PC-9 (cell line): Measurements from ENCODE around the gene BRD4. TPM values are rescaled to one million over a fixed set of nuclear protein-coding genes. Genes with fewer than 3 reads are reported as not detected.

ENCODE experiments used
- BruUV-seq: library from RNA; stranded (reverse); fragments of 400-500 nt; replicated peaks from 2 replicates; lab custom pipeline; 2021; lab: Mats Ljungman, UMichigan
- CTCF ChIA-PET: fragments of 300-600 bp; sonication (Branson Sonifier 250); formaldehyde crosslinking; loops from one replicate; lab custom pipeline; 2022; ENCODE audit warnings: antibody characterized with exemption; lab: Charles Lee
- POLR2A ChIA-PET: fragments of 300-600 bp; sonication (Branson Sonifier 250); formaldehyde crosslinking; loops from one replicate; lab custom pipeline; 2022; ENCODE audit warnings: antibody characterized with exemption; ENCODE audit not compliant: unreplicated experiment; lab: Charles Lee
- DNase-seq, 2 experiments: peaks; one replicate each; pipeline versions ENCODE4 v3.0.0 to v3.0.0-alpha.2; 2015 to 2022; ENCODE audit warnings: mixed read lengths in 1 of 2
- H2AFZ ChIP-seq: fragments of 200-600 bp; sonication (generic); 2 replicates; pipeline ENCODE4 v1.8.1; 2017; ENCODE audit warnings: antibody characterized with exemption
- H3F3A ChIP-seq: fragments of 200-600 bp; sonication (generic); 2 replicates; pipeline ENCODE4 v1.8.1; 2017; ENCODE audit warnings: antibody characterized with exemption, mild to moderate bottlenecking, low read depth; ENCODE audit not compliant: insufficient read depth
- H3K27ac ChIP-seq: fragments of 200-600 bp; sonication (generic); 2 replicates; pipeline ENCODE4 v1.6.1; 2016; ENCODE audit warnings: mixed run types
- H3K27me3 ChIP-seq: fragments of 200-600 bp; sonication (generic); 2 replicates; pipeline ENCODE4 v1.6.1; 2016; ENCODE audit warnings: low read depth, mixed run types; ENCODE audit not compliant: insufficient read depth
- H3K36me3 ChIP-seq: fragments of 200-600 bp; sonication (generic); 2 replicates; pipeline ENCODE4 v1.6.1; 2016; ENCODE audit warnings: low read depth, mixed run types
- H3K4me1 ChIP-seq: fragments of 200-600 bp; sonication (generic); replicated peaks from 2 replicates; pipeline ENCODE4 v1.6.1; 2016; ENCODE audit warnings: mixed run types; ENCODE audit not compliant: insufficient read depth
- H3K4me2 ChIP-seq: fragments of 200-600 bp; sonication (generic); 2 replicates; pipeline ENCODE4 v1.6.1; 2017; ENCODE audit warnings: mixed run types
- H3K4me3 ChIP-seq: fragments of 200-600 bp; sonication (generic); 2 replicates; pipeline ENCODE4 v1.6.1; 2016; ENCODE audit warnings: mixed run types
- H3K79me2 ChIP-seq: fragments of 200-600 bp; sonication (generic); 2 replicates; pipeline ENCODE4 v1.6.1; 2017; ENCODE audit warnings: low read depth, mixed run types
- H3K9me2 ChIP-seq: fragments of 200-600 bp; sonication (generic); 2 replicates; pipeline ENCODE4 v1.8.1; 2017; ENCODE audit warnings: mild to moderate bottlenecking; ENCODE audit not compliant: insufficient read depth
- H3K9me3 ChIP-seq: fragments of 200-600 bp; sonication (generic); 2 replicates; pipeline ENCODE4 v1.8.1; 2016; ENCODE audit warnings: low read depth; ENCODE audit not compliant: insufficient read depth
- H4K20me1 ChIP-seq: fragments of 200-600 bp; sonication (generic); 2 replicates; pipeline ENCODE4 v1.8.1; 2017; ENCODE audit not compliant: insufficient read depth
- EZH2 ChIP-seq: fragments of 200-600 bp; sonication (generic); IDR thresholded peaks from 2 replicates; pipeline ENCODE4 v1.8.0; 2017; ENCODE audit warnings: antibody characterized with exemption, low read depth
- intact Hi-C: fragments of 100-400 bp; cut with micrococcal nuclease; formaldehyde crosslinking; loops from one replicate; pipeline ENCODE4 v1.10.0; 2022; ENCODE audit not compliant: unreplicated experiment
- total RNA-seq: library from RNA; stranded (reverse); gene quantifications from 2 replicates; pipeline ENCODE4 v1.2.3, GENCODE V29; 2021
- TF ChIP-seq, protein P1 (sequence below): fragments of 200-600 bp; sonication (generic); conservative IDR thresholded peaks from 2 replicates; pipeline ENCODE4 v1.6.1; 2017; ENCODE audit warnings: mixed run types, antibody characterized with exemption, mild to moderate bottlenecking, moderate library complexity

Gene BRD4
- total RNA-seq, 1 experiment from 2014 or later, result 138 TPM

DNA sequence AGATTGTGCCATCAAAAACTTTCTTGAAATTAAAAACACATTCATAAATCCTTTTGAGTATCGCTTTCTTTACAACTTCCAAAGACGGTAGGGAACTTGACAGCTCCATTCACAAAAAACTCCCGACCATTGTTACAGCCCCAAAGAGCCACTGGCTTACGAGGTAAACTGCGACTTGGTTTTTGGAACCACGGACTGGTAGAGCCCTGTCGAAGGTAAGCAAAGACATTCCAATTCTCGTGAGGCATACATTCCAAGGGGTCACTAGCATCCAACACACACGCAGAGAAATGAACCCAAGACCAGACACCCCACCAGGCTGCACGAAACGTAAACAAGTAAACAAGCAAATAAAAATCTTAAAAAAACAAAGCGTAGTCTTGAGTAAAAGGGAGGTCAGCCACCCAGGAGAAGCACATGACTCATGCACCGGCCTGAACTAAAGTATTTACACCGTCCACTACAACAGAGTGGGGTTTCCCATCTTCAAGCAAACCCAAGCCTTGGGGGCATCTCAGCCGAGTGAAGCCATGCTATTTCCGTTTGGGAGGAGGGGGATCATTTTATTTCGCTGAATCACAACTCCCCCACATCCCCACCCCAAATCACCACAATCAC, 1.4 kb downstream of the BRD4 start:
- H3K9me3 ChIP-seq, result no peaks in the 10 kb centered on the region
- peak overlapping the region; percentile 98 for H3K4me2 ChIP-seq
- no peaks in the 10 kb centered on the region for H3K9me2 ChIP-seq
- peak overlapping the region; percentile 91 for H3K4me3 ChIP-seq
- DNase-seq, result peak; percentile 18 to 82
- TF ChIP-seq, protein P1, sequence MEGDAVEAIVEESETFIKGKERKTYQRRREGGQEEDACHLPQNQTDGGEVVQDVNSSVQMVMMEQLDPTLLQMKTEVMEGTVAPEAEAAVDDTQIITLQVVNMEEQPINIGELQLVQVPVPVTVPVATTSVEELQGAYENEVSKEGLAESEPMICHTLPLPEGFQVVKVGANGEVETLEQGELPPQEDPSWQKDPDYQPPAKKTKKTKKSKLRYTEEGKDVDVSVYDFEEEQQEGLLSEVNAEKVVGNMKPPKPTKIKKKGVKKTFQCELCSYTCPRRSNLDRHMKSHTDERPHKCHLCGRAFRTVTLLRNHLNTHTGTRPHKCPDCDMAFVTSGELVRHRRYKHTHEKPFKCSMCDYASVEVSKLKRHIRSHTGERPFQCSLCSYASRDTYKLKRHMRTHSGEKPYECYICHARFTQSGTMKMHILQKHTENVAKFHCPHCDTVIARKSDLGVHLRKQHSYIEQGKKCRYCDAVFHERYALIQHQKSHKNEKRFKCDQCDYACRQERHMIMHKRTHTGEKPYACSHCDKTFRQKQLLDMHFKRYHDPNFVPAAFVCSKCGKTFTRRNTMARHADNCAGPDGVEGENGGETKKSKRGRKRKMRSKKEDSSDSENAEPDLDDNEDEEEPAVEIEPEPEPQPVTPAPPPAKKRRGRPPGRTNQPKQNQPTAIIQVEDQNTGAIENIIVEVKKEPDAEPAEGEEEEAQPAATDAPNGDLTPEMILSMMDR, result no peak
- TF ChIP-seq EZH2, result no peak
- TSS peak; percentile 25 for BruUV-seq
- ChIA-PET CTCF (no interaction called here), POLR2A (no interaction called here)
- peaks cover 4% of the 10 kb centered on the region; the same call in 1 of the 2 replicates for H3K36me3 ChIP-seq
- peaks cover 49% of the 10 kb centered on the region for H3K4me1 ChIP-seq
- peak overlapping the region; percentile 83 for H3K27ac ChIP-seq
- peaks cover 56% of the 10 kb centered on the region for H4K20me1 ChIP-seq
- peaks cover 32% of the 10 kb centered on the region for H3F3A ChIP-seq
- intact Hi-C loops, result no loop called here
- peaks cover 74% of the 10 kb centered on the region for H3K79me2 ChIP-seq
- H2AFZ ChIP-seq, result no peak overlapping the region
- no peaks in the 10 kb centered on the region for H3K27me3 ChIP-seq

GRCh38 chr19:15328312-15328711, 4.0 kb downstream of the BRD4 start:
- Histone ChIP-seq H3K27me3 (no peaks in the 10 kb centered on the region), H2AFZ (no peak overlapping the region), H3K4me3 (no peak overlapping the region), H3F3A (peaks cover 56% of the 10 kb centered on the region), H3K79me2 (peaks cover 92% of the 10 kb centered on the region), H4K20me1 (peaks cover 82% of the 10 kb centered on the region), H3K36me3 (peaks cover 4% of the 10 kb centered on the region; the same call in 1 of the 2 replicates), H3K9me3 (no peaks in the 10 kb centered on the region), H3K4me2 (peak overlapping the region; percentile 98), H3K27ac (no peak overlapping the region), H3K4me1 (peaks cover 71% of the 10 kb centered on the region), H3K9me2 (no peaks in the 10 kb centered on the region)
- ChIA-PET CTCF (interaction anchor here (0.7 kb wide), 1 partner anchor 30 kb away, joined by 4 read pairs; no protein-coding TSS in a partner anchor), POLR2A (no interaction called here)
- DNase-seq, result no peak
- BruUV-seq, result no TSS peak
- intact Hi-C loops, result no loop called here
- TF ChIP-seq, protein P1, result no peak
- TF ChIP-seq EZH2, result no peak

DNA sequence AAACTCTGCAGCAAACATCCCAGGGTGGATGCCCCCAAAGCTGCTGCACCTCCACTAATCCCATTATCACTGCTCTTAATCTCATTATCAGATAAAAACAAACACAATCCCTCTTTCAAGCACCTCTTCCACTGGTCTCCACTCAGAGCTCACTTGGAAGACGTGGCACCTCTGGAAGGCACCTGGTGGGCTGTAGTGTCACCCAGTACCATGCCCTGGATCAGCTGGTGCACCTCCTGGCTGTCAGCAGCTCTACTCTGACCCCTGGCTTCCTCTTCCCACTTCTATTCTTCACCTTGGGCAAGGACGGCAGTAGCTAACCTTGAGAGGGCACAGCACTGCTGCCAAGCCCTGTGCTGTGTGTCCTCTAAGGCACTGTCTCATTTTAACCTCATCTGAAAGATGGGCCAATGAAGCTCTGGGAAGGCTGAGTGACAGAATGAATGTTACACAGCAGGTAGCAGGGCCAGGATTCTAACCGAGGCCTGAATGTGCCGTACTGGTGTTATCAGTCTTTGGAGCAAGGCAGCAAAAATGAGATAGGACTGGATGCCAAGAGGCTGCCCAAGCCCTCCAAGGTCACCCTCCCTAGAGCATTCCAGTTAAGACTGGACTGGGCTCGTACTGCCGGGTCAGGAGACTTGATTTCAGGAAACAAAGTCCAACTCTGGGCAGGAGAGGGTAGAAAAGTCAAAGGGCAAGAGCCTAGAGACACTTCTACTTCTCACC, 7.4 kb downstream of the BRD4 start:
- no peaks in the 10 kb centered on the region for H3K9me2 ChIP-seq
- 0 out of 2 replicates have a peak overlapping the region, but pooled peaks have one; percentile 2 for H3K27ac ChIP-seq
- H3K4me2 ChIP-seq, result peak overlapping the region; percentile 35
- H2AFZ ChIP-seq, result no peak overlapping the region
- H3K27me3 ChIP-seq, result no peaks in the 10 kb centered on the region
- no TSS peak for BruUV-seq
- ChIA-PET CTCF (no interaction called here), POLR2A (interaction anchor here (0.6 kb wide), 2 partner anchors 34 to 227 kb away, joined by 4 to 5 read pairs; no protein-coding TSS in a partner anchor)
- peaks cover 100% of the 10 kb centered on the region for H4K20me1 ChIP-seq
- H3K4me1 ChIP-seq, result peaks cover 64% of the 10 kb centered on the region
- H3F3A ChIP-seq, result peaks cover 56% of the 10 kb centered on the region
- peaks cover 4% of the 10 kb centered on the region; the same call in 1 of the 2 replicates for H3K36me3 ChIP-seq
- no peak overlapping the region for H3K4me3 ChIP-seq
- no peaks in the 10 kb centered on the region for H3K9me3 ChIP-seq
- no peak for DNase-seq
- peaks cover 100% of the 10 kb centered on the region for H3K79me2 ChIP-seq
- no peak for TF ChIP-seq EZH2
- TF ChIP-seq, protein P1, result no peak
- intact Hi-C loops, result no loop called here
